ENCODE measurements around the gene KLHDC10. TPM values are rescaled to one million over a fixed set of nuclear protein-coding genes. Genes with fewer than 3 reads are reported as not detected.

Gene KLHDC10
- total RNA-seq, 1 donor from 2014 or later = 15.6 TPM

GRCh38 chr7:130147710-130148325 lies 77.5 kb downstream of the KLHDC10 start:
- TF ChIP-seq, protein P1, sequence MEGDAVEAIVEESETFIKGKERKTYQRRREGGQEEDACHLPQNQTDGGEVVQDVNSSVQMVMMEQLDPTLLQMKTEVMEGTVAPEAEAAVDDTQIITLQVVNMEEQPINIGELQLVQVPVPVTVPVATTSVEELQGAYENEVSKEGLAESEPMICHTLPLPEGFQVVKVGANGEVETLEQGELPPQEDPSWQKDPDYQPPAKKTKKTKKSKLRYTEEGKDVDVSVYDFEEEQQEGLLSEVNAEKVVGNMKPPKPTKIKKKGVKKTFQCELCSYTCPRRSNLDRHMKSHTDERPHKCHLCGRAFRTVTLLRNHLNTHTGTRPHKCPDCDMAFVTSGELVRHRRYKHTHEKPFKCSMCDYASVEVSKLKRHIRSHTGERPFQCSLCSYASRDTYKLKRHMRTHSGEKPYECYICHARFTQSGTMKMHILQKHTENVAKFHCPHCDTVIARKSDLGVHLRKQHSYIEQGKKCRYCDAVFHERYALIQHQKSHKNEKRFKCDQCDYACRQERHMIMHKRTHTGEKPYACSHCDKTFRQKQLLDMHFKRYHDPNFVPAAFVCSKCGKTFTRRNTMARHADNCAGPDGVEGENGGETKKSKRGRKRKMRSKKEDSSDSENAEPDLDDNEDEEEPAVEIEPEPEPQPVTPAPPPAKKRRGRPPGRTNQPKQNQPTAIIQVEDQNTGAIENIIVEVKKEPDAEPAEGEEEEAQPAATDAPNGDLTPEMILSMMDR (IDR thresholded peaks at IDR 0.05; ENCODE audit: insufficient read depth, low read length, poor library complexity, severe bottlenecking) = no peak
- no peaks in the 10 kb centered on the region for H3K36me3 ChIP-seq (ENCODE audit: control insufficient read depth, insufficient read depth, low read length)

GRCh38 chr7:130148561-130148960 lies 78.2 kb downstream of the KLHDC10 start:
- no peak for DNase-seq (ENCODE audit: low read depth)
- H3K4me3 ChIP-seq (ENCODE audit: low read depth, low read length) = no peak overlapping the region
- no peaks in the 10 kb centered on the region for H3K36me3 ChIP-seq (ENCODE audit: control insufficient read depth, insufficient read depth, low read length)
- H3K27me3 ChIP-seq (ENCODE audit: control insufficient read depth, insufficient read depth, low read length) = no peaks in the 10 kb centered on the region
- TF ChIP-seq, protein P1 (IDR thresholded peaks at IDR 0.05; ENCODE audit: insufficient read depth, low read length, poor library complexity, severe bottlenecking) = no peak

More at GRCh38 chr7:130147710-130148325, 77.5 kb downstream of the KLHDC10 start:
- H3K4me3 ChIP-seq (ENCODE audit: low read depth, low read length) = no peak overlapping the region
- no peak for DNase-seq (ENCODE audit: low read depth)
- no peaks in the 10 kb centered on the region for H3K27me3 ChIP-seq (ENCODE audit: control insufficient read depth, insufficient read depth, low read length)

GRCh38 chr7:130149281-130150139 lies 79.2 kb downstream of the KLHDC10 start:
- TF ChIP-seq, protein P1 (IDR thresholded peaks at IDR 0.05; ENCODE audit: insufficient read depth, low read length, poor library complexity, severe bottlenecking) = no peak
- Histone ChIP-seq H3K36me3 (ENCODE audit: control insufficient read depth, insufficient read depth, low read length) (no peaks in the 10 kb centered on the region), H3K27me3 (ENCODE audit: control insufficient read depth, insufficient read depth, low read length) (no peaks in the 10 kb centered on the region), H3K4me3 (ENCODE audit: low read depth, low read length) (no peak overlapping the region)
- no peak for DNase-seq (ENCODE audit: low read depth)

DNA sequence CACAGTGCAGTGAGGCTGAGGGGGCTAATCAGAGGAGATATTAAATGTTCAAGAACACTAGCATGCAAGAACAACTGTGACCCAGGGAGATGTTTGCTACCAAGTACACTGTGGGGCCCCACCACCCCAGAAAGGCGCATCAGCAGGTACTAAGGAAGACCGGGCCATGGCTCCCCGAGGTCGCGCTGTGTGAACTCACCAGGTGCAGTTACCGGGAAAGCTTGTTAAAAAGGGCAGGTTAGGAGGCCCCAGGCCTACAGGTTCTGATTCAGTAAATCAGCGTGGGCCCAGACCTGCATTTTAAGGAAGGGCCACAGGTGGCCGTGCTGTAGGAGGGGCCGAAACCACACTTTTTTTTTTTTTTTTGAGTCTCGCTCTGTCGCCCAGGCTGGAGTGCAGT lies 80.3 kb downstream of the KLHDC10 start:
- Histone ChIP-seq H3K27me3 (ENCODE audit: control insufficient read depth, insufficient read depth, low read length) (no peaks in the 10 kb centered on the region), H3K36me3 (ENCODE audit: control insufficient read depth, insufficient read depth, low read length) (no peaks in the 10 kb centered on the region), H3K4me3 (ENCODE audit: low read depth, low read length) (no peak overlapping the region)
- DNase-seq (ENCODE audit: low read depth) = no peak
- TF ChIP-seq, protein P1 (IDR thresholded peaks at IDR 0.05; ENCODE audit: insufficient read depth, low read length, poor library complexity, severe bottlenecking) = no peak

GRCh38 chr7:130151591-130152492 lies 81.5 kb downstream of the KLHDC10 start:
- H3K27me3 ChIP-seq (ENCODE audit: control insufficient read depth, insufficient read depth, low read length) = no peaks in the 10 kb centered on the region
- H3K36me3 ChIP-seq (ENCODE audit: control insufficient read depth, insufficient read depth, low read length) = no peaks in the 10 kb centered on the region
- H3K4me3 ChIP-seq (ENCODE audit: low read depth, low read length) = no peak overlapping the region
- TF ChIP-seq, protein P1 (IDR thresholded peaks at IDR 0.05; ENCODE audit: insufficient read depth, low read length, poor library complexity, severe bottlenecking) = no peak
- no peak for DNase-seq (ENCODE audit: low read depth)
